ENCODE data around the gene CRELD2.

Gene CRELD2

GRCh38 chr22:49959782-49960158, 41.3 kb downstream of the CRELD2 start:
- no peak for DNase-seq

DNA sequence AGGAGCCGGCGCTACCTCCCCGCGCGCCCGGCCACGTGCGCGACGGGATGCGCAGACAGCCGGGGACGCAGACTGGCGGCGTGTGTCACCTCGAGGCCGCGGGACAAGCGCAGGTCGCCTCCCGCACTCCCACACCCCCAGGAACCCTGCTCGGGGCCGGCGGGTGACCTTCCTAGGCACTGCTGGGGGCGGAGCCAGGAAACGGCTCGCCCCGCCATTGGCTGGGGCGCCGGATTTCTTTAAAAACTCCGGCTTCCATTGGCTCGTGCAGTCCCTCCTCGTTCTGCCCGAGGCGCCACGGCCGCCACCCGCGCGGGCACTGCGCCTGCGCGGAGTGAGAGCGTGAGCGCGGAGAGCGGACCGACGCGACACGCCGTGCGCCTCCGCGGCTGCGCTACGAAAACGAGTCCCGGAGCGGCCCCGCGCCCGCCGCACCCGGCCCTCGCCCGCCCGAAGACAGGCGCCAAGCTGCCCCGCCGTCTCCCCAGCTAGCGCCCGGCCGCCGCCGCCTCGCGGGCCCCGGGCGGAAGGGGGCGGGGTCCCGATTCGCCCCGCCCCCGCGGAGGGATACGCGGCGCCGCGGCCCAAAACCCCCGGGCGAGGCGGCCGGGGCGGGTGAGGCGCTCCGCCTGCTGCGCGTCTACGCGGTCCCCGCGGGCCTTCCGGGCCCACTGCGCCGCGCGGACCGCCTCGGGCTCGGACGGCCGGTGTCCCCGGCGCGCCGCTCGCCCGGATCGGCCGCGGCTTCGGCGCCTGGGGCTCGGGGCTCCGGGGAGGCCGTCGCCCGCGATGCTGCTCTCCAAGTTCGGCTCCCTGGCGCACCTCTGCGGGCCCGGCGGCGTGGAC, 41.9 kb downstream of the CRELD2 start, which contains the start of gene PIM3:
PIM3 (plus strand) TSS at position 614 of the 846 bp plus-strand sequence; CDS start at position 790, 176 bp downstream.
- peak; percentile 98 for DNase-seq

GRCh38 chr22:49961005-49961600, 42.7 kb downstream of the CRELD2 start:
- no peak for DNase-seq

DNA sequence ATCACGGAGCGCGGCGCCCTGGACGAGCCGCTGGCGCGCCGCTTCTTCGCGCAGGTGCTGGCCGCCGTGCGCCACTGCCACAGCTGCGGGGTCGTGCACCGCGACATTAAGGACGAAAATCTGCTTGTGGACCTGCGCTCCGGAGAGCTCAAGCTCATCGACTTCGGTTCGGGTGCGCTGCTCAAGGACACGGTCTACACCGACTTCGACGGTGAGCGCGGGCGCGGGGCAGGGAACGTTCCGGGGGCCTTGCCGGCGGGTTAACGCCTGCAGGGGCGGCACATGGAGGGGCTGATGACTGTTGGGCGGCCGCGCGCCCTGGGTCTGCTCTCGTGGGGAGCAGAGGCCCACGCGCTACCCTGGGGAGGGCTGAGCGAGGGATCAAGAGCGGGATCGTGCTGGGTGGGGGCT, 43.2 kb downstream of the CRELD2 start:
- no peak for DNase-seq

DNA sequence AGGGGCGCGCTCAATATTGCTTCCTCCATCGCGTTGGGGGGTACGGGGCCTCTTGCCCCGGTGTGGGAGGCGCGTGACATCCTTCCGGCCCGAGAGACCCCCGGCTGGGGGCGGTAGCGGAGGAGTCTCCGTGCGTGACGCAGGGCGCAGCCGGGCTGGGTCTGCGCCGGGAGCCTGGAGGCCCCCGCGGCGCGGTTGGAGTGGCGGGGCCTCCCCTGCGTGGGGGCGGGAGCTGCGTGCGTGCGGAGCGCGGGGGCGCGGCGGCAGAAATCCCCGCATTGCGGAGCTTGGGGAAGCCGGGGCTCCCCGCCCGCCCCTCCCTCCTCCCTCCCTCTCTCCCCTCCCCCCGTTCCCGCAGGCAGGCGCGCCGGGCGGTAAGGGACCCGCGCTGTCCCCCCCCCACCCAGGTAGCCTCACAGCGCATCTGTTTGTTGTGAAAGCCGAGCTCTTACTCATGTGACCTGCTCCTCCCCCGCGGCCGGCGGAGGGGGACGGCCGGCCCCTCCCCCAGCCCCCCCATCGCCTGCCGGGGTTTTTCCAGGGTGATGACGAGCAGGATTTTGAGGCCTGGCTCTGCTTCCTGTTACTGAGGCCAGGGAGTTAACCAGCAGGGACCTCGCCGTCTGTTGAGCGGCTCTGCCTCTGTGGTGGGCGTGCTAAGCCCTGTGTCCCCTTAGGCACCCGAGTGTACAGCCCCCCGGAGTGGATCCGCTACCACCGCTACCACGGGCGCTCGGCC, 43.7 kb downstream of the CRELD2 start:
- peak; percentile 83 for DNase-seq

- no peak for DNase-seq
Observed at GRCh38 chr22:49962751-49963646, 44.6 kb downstream of the CRELD2 start.

DNA sequence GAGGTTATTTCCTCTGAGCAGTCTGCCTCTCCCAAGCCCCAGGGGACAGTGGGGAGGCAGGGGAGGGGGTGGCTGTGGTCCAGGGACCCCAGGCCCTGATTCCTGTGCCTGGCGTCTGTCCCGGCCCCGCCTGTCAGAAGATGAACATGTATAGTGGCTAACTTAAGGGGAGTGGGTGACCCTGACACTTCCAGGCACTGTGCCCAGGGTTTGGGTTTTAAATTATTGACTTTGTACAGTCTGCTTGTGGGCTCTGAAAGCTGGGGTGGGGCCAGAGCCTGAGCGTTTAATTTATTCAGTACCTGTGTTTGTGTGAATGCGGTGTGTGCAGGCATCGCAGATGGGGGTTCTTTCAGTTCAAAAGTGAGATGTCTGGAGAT, 45.2 kb downstream of the CRELD2 start:
- no peak for DNase-seq

DNA sequence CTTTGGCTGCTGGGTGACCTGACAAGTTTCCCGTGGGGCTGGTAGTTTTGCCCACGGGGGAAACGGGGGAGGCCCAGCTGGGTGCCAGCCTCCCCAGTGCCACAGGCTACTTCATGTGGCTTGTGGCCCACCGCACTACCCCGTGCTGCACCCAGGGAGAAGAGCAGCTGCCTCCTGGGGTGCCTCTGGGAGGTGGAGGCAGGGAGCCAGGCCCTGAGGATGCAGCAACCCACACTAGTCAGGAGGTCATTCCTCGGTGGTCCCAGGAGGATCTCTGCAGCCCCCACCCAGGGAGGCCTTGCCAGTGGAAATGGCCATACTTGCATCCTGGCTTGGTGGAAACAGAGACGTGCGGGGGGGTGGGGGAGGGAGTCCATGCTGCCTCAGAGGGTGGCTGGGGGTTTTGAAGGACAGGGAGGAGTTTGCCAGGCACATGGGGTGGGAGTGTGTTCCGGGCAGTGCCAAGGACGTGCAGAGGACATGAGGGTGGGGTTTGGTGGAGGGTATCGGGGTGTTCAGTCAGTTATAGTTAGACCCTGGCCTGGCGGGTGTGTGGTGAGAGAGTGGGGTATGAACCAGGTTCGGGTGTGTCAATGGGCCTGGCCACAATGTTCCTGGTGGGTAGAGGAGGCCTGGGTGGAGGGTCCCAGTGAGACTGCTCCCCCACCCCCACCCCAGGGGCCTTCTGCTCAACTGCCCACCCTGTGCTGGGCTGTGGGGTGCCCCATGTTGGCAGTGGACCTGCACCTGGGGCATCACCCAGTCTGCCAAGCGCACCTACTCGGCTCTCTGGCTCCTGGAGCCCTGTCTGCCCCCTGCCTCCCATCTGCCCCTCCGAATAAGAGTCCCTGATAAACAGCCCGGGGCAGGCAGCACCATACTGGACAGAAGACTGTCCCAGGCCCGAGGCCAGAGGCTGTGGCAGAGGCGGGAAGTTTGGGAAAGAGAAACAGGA, 46.0 kb downstream of the CRELD2 start:
- DNase-seq: no peak

GRCh38 chr22:49965091-49966040, 46.9 kb downstream of the CRELD2 start:
- DNase-seq: no peak

GRCh38 chr22:49966041-49966773, 47.8 kb downstream of the CRELD2 start:
- DNase-seq: no peak

DNA sequence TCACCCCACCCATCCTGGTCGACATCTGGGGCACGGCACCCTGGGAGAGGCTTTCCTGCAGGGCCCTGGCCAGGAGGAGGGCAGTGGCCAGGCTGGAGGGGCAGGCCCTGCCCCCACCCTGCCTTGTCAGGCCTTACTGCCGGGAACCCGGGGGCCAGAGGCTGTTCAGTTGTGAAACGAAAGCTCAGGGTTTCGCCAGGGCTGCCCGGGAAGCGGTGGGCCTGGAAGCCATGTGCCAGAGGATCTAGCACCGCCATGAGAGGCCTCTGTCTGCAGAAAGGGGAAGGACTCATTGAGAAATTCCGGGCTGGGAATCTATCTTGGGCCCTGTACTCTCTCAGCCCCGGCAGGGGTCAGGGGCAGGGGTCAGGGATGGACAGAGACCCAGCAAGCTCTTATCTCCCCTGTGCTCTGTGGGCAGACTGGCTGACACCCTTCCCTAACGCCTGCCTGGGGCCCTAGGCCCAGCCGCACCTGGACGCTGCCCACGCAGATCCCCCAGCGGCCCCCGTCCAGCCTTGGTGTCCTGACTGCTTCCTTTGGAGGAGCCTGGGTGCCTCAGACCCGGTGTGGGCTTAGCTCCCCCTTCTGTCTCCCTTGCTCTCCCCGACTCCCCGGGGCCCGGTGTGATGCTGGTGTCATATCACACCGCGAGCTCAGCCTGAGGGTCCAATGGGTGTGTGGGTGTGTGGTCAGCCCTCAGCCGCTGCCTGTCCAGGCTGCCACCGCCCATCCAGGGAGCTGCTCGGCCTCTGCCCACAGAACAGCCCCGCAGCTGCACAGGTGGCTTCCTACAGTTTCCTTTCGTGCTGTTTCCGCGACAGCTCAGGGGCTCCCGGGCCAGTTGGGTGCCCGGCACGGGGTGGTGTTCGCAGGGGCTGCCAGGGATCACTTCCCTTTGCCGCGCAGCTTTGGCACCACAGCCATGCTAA, 48.6 kb downstream of the CRELD2 start:
- no peak for DNase-seq

DNA sequence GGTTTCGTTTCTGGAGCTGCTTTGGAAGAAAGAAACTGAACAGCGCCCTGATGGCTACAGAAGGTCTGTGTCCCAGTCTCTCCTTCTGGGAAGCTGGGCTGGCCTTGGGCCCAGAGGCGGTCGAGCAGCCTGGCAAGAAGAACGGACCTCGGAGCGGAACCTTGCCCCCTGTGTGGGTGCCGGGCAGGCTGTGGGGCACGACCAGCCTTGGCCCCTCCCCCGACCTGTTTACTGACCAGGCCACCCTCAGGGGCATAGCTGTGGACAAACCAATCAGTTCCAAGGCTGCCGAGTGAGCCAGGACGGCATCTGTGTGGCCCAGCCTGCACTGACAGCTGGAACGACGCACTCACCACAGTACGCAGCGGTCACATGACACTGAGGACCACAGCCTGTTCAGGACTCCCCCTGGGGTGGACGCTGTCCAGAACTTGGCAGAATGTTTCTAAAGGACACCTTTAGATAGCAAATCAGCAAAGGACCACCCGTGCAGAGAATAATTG, 49.3 kb downstream of the CRELD2 start:
- no peak for DNase-seq

GRCh38 chr22:49968313-49968830, 49.9 kb downstream of the CRELD2 start:
- DNase-seq: no peak

GRCh38 chr22:49968831-49969661, 50.6 kb downstream of the CRELD2 start:
- DNase-seq: no peak

GRCh38 chr22:49969751-49970527, 51.5 kb downstream of the CRELD2 start:
- no peak for DNase-seq
